Peyer's patch (tissue), 4 donors: ENCODE results near the gene FRMD1. TPM values are rescaled to one million over a fixed set of nuclear protein-coding genes. Genes with fewer than 3 reads are reported as not detected.

Source experiments
- DNase-seq, 3 donors: peaks; one replicate each; pipeline ENCODE4 v3.0.0-alpha.2; 2017 to 2019
- H3K27ac ChIP-seq, 4 donors: fragments of 200-600 bp; sonication (generic); one replicate each; pipeline ENCODE4 v1.5.1; 2016 to 2019
- H3K27me3 ChIP-seq, 2 donors: fragments of 200-600 bp; sonication (generic); one replicate each; pipeline ENCODE4 v1.5.1; 2019
- H3K36me3 ChIP-seq, 3 donors: fragments of 200-600 bp; sonication (generic); one replicate each; pipeline ENCODE4 v1.5.1; 2016 to 2019
- H3K4me1 ChIP-seq, 4 donors: fragments of 200-600 bp; sonication (generic); one replicate each; pipeline ENCODE4 v1.5.1; 2016 to 2019
- H3K4me3 ChIP-seq, 4 donors: fragments of 200-600 bp; sonication (generic); 1 replicate in 3 of 4; 2 replicates in 1 of 4; pipeline ENCODE4 v1.5.1; 2016 to 2019; ENCODE audit warnings: mild to moderate bottlenecking in 1 of 4
- H3K9me3 ChIP-seq, 4 donors: fragments of 200-600 bp; sonication (generic); one replicate each; pipeline ENCODE4 v1.5.1; 2016 to 2019; ENCODE audit warnings: mild to moderate bottlenecking in 1 of 4
- CTCF ChIP-seq, 6 experiments: fragments of 450-650 bp in 4 of 6; fragments of 200-600 bp in 2 of 6; sonication (generic) in 1 of 6; IDR thresholded peaks; one replicate each; pipeline ENCODE4 v1.5.1; 2017 to 2019; ENCODE audit warnings: antibody characterized with exemption in 6 of 6, mild to moderate bottlenecking in 3 of 6, moderate library complexity in 1 of 6
- POLR2A ChIP-seq, 2 donors: fragments of 450-650 bp; IDR thresholded peaks; one replicate each; pipeline ENCODE4 v1.5.1; 2017; ENCODE audit warnings: antibody characterized with exemption in 2 of 2, mild to moderate bottlenecking in 2 of 2, moderate library complexity in 2 of 2
- total RNA-seq, 4 donors: library from RNA; depleted of rRNA; stranded (reverse); fragments of >200 nt; gene quantifications; one replicate each; pipeline ENCODE4 v1.1.0, GENCODE V29; 2016

FRMD1 gene
- total RNA-seq, 4 donors from 2014 or later, result 1.7 to 28.7 (median 15.7) TPM

- no peaks in the 10 kb centered on the region for H3K4me1 ChIP-seq
- no peak for TF ChIP-seq POLR2A (IDR thresholded peaks at IDR 0.05)
- TF ChIP-seq CTCF (IDR thresholded peaks at IDR 0.05), result no peak
- H3K4me3 ChIP-seq, result no peak overlapping the region
- H3K27ac ChIP-seq, result no peak overlapping the region
- no peaks in the 10 kb centered on the region for H3K36me3 ChIP-seq
- H3K27me3 ChIP-seq, result no peaks in the 10 kb centered on the region
- DNase-seq, result no peak
- no peaks in the 10 kb centered on the region for H3K9me3 ChIP-seq
Measured at GRCh38 chr6:168054765-168055560, 24.0 kb downstream of the FRMD1 start.

GRCh38 chr6:168053957-168054471 is 25.0 kb downstream of the FRMD1 start:
- Histone ChIP-seq H3K4me1 (no peaks in the 10 kb centered on the region), H3K27me3 (no peaks in the 10 kb centered on the region), H3K4me3 (no peak overlapping the region), H3K36me3 (no peaks in the 10 kb centered on the region), H3K9me3 (no peaks in the 10 kb centered on the region), H3K27ac (no peak overlapping the region)
- TF ChIP-seq CTCF (IDR thresholded peaks at IDR 0.05) (no peak), POLR2A (IDR thresholded peaks at IDR 0.05) (no peak)
- DNase-seq, result no peak

- Histone ChIP-seq H3K27me3 (no peaks in the 10 kb centered on the region), H3K9me3 (no peaks in the 10 kb centered on the region), H3K27ac (no peak overlapping the region), H3K36me3 (no peaks in the 10 kb centered on the region), H3K4me3 (no peak overlapping the region), H3K4me1 (no peaks in the 10 kb centered on the region)
- no peak for DNase-seq
- no peak for TF ChIP-seq CTCF (IDR thresholded peaks at IDR 0.05)
- TF ChIP-seq POLR2A (IDR thresholded peaks at IDR 0.05), result no peak
Measured at GRCh38 chr6:168053086-168053956, 25.7 kb downstream of the FRMD1 start.

DNA sequence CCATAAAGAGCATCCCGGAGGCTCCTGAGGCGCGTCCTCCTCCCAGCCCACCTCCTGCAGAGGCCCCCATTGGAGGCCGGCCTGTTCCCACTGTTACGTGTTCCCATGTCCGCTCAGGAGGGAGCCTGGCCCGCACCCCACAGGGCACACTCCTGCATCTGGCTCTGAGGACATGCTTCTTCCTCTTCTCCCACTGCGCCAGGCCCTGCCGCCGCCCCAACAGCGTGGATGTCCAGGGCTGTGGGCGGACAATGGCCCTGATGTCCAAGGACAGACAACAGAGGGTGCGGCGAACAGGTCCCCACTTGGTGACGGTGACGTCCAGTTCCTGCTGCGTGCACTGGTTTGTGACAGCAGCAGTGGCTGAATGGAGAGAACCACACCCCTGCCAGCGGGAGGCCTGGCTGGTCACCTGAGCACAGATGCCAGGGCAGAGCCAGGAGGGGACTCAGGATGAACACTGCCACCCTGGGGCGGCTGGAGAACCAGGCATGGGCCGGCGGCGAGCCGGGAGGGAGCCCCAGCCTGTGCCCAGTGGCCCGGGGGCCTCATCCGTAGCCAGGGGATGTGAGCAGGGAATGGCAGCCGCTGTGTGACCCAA is 26.6 kb downstream of the FRMD1 start:
- no peak overlapping the region for H3K4me3 ChIP-seq
- H3K9me3 ChIP-seq, result no peaks in the 10 kb centered on the region
- TF ChIP-seq CTCF (IDR thresholded peaks at IDR 0.05) (no peak), POLR2A (IDR thresholded peaks at IDR 0.05) (no peak)
- no peaks in the 10 kb centered on the region for H3K4me1 ChIP-seq
- no peaks in the 10 kb centered on the region for H3K27me3 ChIP-seq
- DNase-seq, result no peak
- no peak overlapping the region for H3K27ac ChIP-seq
- no peaks in the 10 kb centered on the region for H3K36me3 ChIP-seq

- no peak overlapping the region for H3K4me3 ChIP-seq
- H3K36me3 ChIP-seq, result no peaks in the 10 kb centered on the region
- no peaks in the 10 kb centered on the region for H3K27me3 ChIP-seq
- no peak for DNase-seq
- H3K4me1 ChIP-seq, result no peaks in the 10 kb centered on the region
- H3K27ac ChIP-seq, result no peak overlapping the region
- H3K9me3 ChIP-seq, result no peaks in the 10 kb centered on the region
- TF ChIP-seq CTCF (IDR thresholded peaks at IDR 0.05) (no peak), POLR2A (IDR thresholded peaks at IDR 0.05) (no peak)
Measured at GRCh38 chr6:168051648-168052047, 27.4 kb downstream of the FRMD1 start.
